Measurements from ENCODE around the gene AK3.

AK3 gene

GRCh38 chr9:4748612-4749011, 7.6 kb upstream of the AK3 start:
- TF ChIP-seq, protein P1, sequence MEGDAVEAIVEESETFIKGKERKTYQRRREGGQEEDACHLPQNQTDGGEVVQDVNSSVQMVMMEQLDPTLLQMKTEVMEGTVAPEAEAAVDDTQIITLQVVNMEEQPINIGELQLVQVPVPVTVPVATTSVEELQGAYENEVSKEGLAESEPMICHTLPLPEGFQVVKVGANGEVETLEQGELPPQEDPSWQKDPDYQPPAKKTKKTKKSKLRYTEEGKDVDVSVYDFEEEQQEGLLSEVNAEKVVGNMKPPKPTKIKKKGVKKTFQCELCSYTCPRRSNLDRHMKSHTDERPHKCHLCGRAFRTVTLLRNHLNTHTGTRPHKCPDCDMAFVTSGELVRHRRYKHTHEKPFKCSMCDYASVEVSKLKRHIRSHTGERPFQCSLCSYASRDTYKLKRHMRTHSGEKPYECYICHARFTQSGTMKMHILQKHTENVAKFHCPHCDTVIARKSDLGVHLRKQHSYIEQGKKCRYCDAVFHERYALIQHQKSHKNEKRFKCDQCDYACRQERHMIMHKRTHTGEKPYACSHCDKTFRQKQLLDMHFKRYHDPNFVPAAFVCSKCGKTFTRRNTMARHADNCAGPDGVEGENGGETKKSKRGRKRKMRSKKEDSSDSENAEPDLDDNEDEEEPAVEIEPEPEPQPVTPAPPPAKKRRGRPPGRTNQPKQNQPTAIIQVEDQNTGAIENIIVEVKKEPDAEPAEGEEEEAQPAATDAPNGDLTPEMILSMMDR (IDR thresholded peaks at IDR 0.05; ENCODE audit: low read depth, low read length, missing control alignments), result no peak
- H3K4me3 ChIP-seq (replicated peaks; ENCODE audit: low read depth, low read length), result no peak overlapping the region
- DNase-seq (ENCODE audit: extremely low read depth, low read depth), result no peak

GRCh38 chr9:4746278-4747030, 5.5 kb upstream of the AK3 start:
- no peak for DNase-seq (ENCODE audit: extremely low read depth, low read depth)

DNA sequence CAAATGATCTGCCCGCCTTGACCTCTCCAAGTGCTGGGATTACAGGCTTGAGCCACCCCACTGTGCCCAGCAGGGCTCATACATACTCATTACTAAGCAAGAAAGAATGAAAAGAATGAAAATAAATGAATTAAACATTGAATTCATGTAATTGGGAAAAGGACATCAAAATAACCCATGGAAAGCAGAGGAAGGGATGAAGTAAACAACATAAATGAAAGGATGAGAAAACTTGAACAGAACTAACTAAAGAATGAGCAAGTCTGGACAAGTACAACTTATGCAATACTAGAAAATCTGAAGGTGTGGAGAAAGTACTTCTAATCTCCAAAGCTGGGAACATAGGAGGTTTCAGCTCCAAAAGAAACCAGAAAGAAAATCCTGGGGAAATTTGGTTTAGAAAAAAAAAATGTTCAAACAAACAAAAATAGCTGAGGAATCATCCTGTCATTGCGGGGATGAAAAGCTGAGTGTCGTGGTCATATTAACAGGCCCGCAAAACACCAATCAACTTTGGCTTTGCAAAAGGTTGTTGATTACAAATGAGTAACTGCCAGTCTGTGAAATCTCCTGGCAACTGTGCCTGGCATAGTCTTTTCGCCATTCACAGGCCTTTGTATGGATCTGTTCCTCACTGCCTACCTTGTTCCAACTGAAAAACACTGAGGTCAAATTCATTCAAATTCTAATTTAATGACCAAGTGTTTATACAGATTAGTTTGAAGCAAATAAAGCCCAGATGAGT, 2.3 kb upstream of the AK3 start:
- TF ChIP-seq, protein P1 (IDR thresholded peaks at IDR 0.05; ENCODE audit: low read depth, low read length, missing control alignments), result no peak
- H3K4me3 ChIP-seq (replicated peaks; ENCODE audit: low read depth, low read length), result no peak overlapping the region
- DNase-seq (ENCODE audit: extremely low read depth, low read depth), result no peak

More at GRCh38 chr9:4746278-4747030, 5.5 kb upstream of the AK3 start:
- H3K4me3 ChIP-seq (replicated peaks; ENCODE audit: low read depth, low read length), result no peak overlapping the region
- TF ChIP-seq, protein P1 (IDR thresholded peaks at IDR 0.05; ENCODE audit: low read depth, low read length, missing control alignments), result no peak

- peak overlapping the region; percentile 67; the same call in 1 of the 2 replicates for H3K4me3 ChIP-seq (replicated peaks; ENCODE audit: low read depth, low read length)
- DNase-seq (ENCODE audit: extremely low read depth, low read depth), result no peak
- TF ChIP-seq, protein P1 (IDR thresholded peaks at IDR 0.05; ENCODE audit: low read depth, low read length, missing control alignments), result no peak
Measured at GRCh38 chr9:4742246-4742645, 1.2 kb upstream of the AK3 start.

- TF ChIP-seq, protein P1 (IDR thresholded peaks at IDR 0.05; ENCODE audit: low read depth, low read length, missing control alignments), result no peak
- H3K4me3 ChIP-seq (replicated peaks; ENCODE audit: low read depth, low read length), result peak overlapping the region; percentile 67
- no peak for DNase-seq (ENCODE audit: extremely low read depth, low read depth)
Measured at GRCh38 chr9:4741365-4742089, 525 bp upstream of the AK3 start.

DNA sequence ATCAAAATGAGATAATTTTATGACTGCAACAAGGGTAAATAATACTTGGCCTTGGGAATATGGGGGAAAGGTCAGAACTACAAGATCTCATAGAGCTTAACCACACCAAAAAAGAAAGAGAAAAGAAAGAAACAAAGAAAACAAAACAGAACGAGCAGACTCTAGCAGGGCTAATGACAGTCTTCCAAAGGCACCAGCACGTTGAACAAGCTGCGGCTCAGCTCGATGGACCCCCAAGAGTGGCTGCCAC, 689 bp downstream of the AK3 start:
- DNase-seq (ENCODE audit: extremely low read depth, low read depth), result no peak
- H3K4me3 ChIP-seq (replicated peaks; ENCODE audit: low read depth, low read length), result peak overlapping the region; percentile 67

More for the DNA sequence above, 689 bp downstream of the AK3 start:
- TF ChIP-seq, protein P1 (IDR thresholded peaks at IDR 0.05; ENCODE audit: low read depth, low read length, missing control alignments), result no peak
